ENCODE measurements around the gene TULP1.

GRCh38 chr6:35506536-35506935 is 6.2 kb downstream of the TULP1 start:
- TF ChIP-seq CTCF (IDR thresholded peaks at IDR 0.05) (no peak), POLR2AphosphoS5 (IDR thresholded peaks at IDR 0.05) (no peak), POLR2A (IDR thresholded peaks at IDR 0.05) (no peak)

Data from suprapubic skin (tissue), 4 donors.